Transverse colon (tissue), 4 donors: ENCODE results near the gene XRCC5. TPM values are rescaled to one million over a fixed set of nuclear protein-coding genes. Genes with fewer than 3 reads are reported as not detected.

Experiments
- DNase-seq: peaks from one replicate; pipeline ENCODE4 v3.0.0-alpha.2; 2019
- H3K27ac ChIP-seq, 4 donors: fragments of 200-600 bp; sonication (generic); 2 replicates each; pipeline ENCODE4 v1.5.1; 2016 to 2018; ENCODE audit warnings: inconsistent platforms in 4 of 4
- H3K27me3 ChIP-seq: fragments of 200-600 bp; sonication (generic); 2 replicates; pipeline ENCODE4 v1.5.1; 2017; ENCODE audit warnings: inconsistent platforms
- H3K36me3 ChIP-seq, 4 donors: fragments of 200-600 bp; sonication (generic); 2 replicates each; pipeline ENCODE4 v1.5.1; 2017 to 2019; ENCODE audit warnings: inconsistent platforms in 4 of 4
- H3K4me1 ChIP-seq, 4 donors: fragments of 200-600 bp; sonication (generic); 2 replicates each; pipeline ENCODE4 v1.5.1; 2017 to 2020; ENCODE audit warnings: inconsistent platforms in 4 of 4
- H3K4me3 ChIP-seq, 4 donors: fragments of 200-600 bp; sonication (generic); 1 replicate in 1 of 4; 2 replicates in 3 of 4; pipeline versions ENCODE4 v1.5.1 to v1.6.1; 2017 to 2019; ENCODE audit warnings: inconsistent platforms in 4 of 4
- H3K9me3 ChIP-seq, 2 donors: fragments of 200-600 bp; sonication (generic); 2 replicates each; pipeline ENCODE4 v1.5.1; 2017 to 2019; ENCODE audit warnings: inconsistent platforms in 2 of 2
- CTCF ChIP-seq, 5 experiments: fragments of 200-600 bp in 3 of 5; fragments of 450-650 bp in 2 of 5; sonication (generic) in 3 of 5; IDR thresholded peaks; 1 replicate in 2 of 5; 2 replicates in 3 of 5; pipeline ENCODE4 v1.5.1; 2016 to 2017; ENCODE audit warnings: antibody characterized with exemption in 5 of 5, inconsistent platforms in 3 of 5, mild to moderate bottlenecking in 2 of 5, moderate library complexity in 1 of 5
- EP300 ChIP-seq: sonication (generic); formaldehyde crosslinking; IDR thresholded peaks from one replicate; pipeline ENCODE4 v1.6.1; 2017; ENCODE audit warnings: antibody characterized with exemption, low read depth
- POLR2A ChIP-seq: fragments of 450-650 bp; IDR thresholded peaks from one replicate; pipeline ENCODE4 v1.6.1; 2016; ENCODE audit warnings: antibody characterized with exemption, mild to moderate bottlenecking, moderate library complexity
- POLR2AphosphoS5 ChIP-seq, 3 donors: sonication (generic); formaldehyde crosslinking; IDR thresholded peaks; one replicate each; pipeline ENCODE4 v1.6.1; 2016; ENCODE audit warnings: antibody characterized with exemption in 3 of 3
- WGBS, 2 donors: methylation state at CpG; one replicate each; pipeline ENCODE4 v1.1.5; 2018; ENCODE audit warnings: low coverage in 1 of 2; 5-methylcytosine and 5-hydroxymethylcytosine counted together
- in situ Hi-C, 4 donors: fragments of 200-750 bp; cut with MboI; loops; one replicate each; pipeline versions ENCODE4 v1.15.0 to v1.15.1; 2017; ENCODE audit warnings: low sequenced_read_pairs in 3 of 4, low pct_ligation_motif_present in 1 of 4, low pct_unique_long_range_greater_than_20kb in 1 of 4
- intact Hi-C: fragments of 100-400 bp; cut with DNase I; formaldehyde crosslinking; loops from one replicate; pipeline ENCODE4 v1.15.1; 2023; ENCODE audit warnings: low total_unique reads
- total RNA-seq, 4 donors: library from RNA; depleted of rRNA; stranded (reverse); fragments of >200 nt; gene quantifications; one replicate each; pipeline ENCODE4 v1.1.0, GENCODE V29; 2016

The XRCC5 gene
- total RNA-seq, 4 donors from 2014 or later = 75.6 to 120 (median 101) TPM

GRCh38 chr2:216224388-216224787 lies 115.2 kb downstream of the XRCC5 start:
- intact Hi-C loops = no loop called here
- 90% methylated on average over 1 of the region's 1 CpG; no CpG with 5 or more reads in 1 of the 2 donors for WGBS, 2 donors
- no peak overlapping the region for H3K27ac ChIP-seq
- no peaks in the 10 kb centered on the region for H3K27me3 ChIP-seq
- no peaks in the 10 kb centered on the region for H3K4me1 ChIP-seq
- no peaks in the 10 kb centered on the region for H3K36me3 ChIP-seq
- H3K4me3 ChIP-seq = no peak overlapping the region
- DNase-seq = no peak
- in situ Hi-C loops = no loop called here
- no peaks in the 10 kb centered on the region for H3K9me3 ChIP-seq
- no peak for TF ChIP-seq POLR2A
- TF ChIP-seq CTCF (IDR thresholded peaks at IDR 0.05) = no peak
- no peak for TF ChIP-seq POLR2AphosphoS5 (IDR thresholded peaks at IDR 0.05)
- TF ChIP-seq EP300 = no peak

- in situ Hi-C loops (no loop called here), intact Hi-C loops (no loop called here)
- H3K27me3 ChIP-seq = no peaks in the 10 kb centered on the region
- H3K4me1 ChIP-seq = no peaks in the 10 kb centered on the region
- no peak overlapping the region for H3K27ac ChIP-seq
- no peaks in the 10 kb centered on the region for H3K36me3 ChIP-seq
- TF ChIP-seq EP300 = no peak
- no peak for TF ChIP-seq POLR2A
- no peak for TF ChIP-seq CTCF (IDR thresholded peaks at IDR 0.05)
- no peak for TF ChIP-seq POLR2AphosphoS5 (IDR thresholded peaks at IDR 0.05)
- no peak overlapping the region for H3K4me3 ChIP-seq
- DNase-seq = no peak
- WGBS, 2 donors = 85 to 90% methylated on average over 5 of the region's 5 CpGs
- no peaks in the 10 kb centered on the region for H3K9me3 ChIP-seq
Observed at GRCh38 chr2:216229277-216229914, 120.2 kb downstream of the XRCC5 start.

- no peak overlapping the region for H3K4me3 ChIP-seq
- no peaks in the 10 kb centered on the region for H3K27me3 ChIP-seq
- H3K9me3 ChIP-seq = no peaks in the 10 kb centered on the region
- DNase-seq = no peak
- in situ Hi-C loops (no loop called here), intact Hi-C loops (no loop called here)
- no peaks in the 10 kb centered on the region for H3K4me1 ChIP-seq
- TF ChIP-seq EP300 (no peak), POLR2AphosphoS5 (IDR thresholded peaks at IDR 0.05) (no peak), POLR2A (no peak)
- H3K36me3 ChIP-seq = no peaks in the 10 kb centered on the region
- 0% methylated on average over 1 of the region's 1 CpG; no CpG with 5 or more reads in 1 of the 2 donors for WGBS, 2 donors
- no peak overlapping the region for H3K27ac ChIP-seq
Observed at GRCh38 chr2:216231867-216232266, 122.7 kb downstream of the XRCC5 start.

GRCh38 chr2:216232721-216233120 lies 123.6 kb downstream of the XRCC5 start:
- TF ChIP-seq POLR2AphosphoS5 (IDR thresholded peaks at IDR 0.05) (no peak), EP300 (no peak), POLR2A (no peak), CTCF (IDR thresholded peaks at IDR 0.05) (no peak)
- H3K4me1 ChIP-seq = no peaks in the 10 kb centered on the region
- H3K27ac ChIP-seq = no peak overlapping the region
- in situ Hi-C loops (no loop called here), intact Hi-C loops (no loop called here)
- no peak for DNase-seq
- no peaks in the 10 kb centered on the region for H3K27me3 ChIP-seq
- no peaks in the 10 kb centered on the region for H3K9me3 ChIP-seq
- 83 to 95% methylated on average over 1 of the region's 1 CpG for WGBS, 2 donors
- H3K4me3 ChIP-seq = no peak overlapping the region
- H3K36me3 ChIP-seq = no peaks in the 10 kb centered on the region
